Measurements from ENCODE around the gene PTPRN2. TPM values are rescaled to one million over a fixed set of nuclear protein-coding genes. Genes with fewer than 3 reads are reported as not detected.

PTPRN2 gene
- total and polyA plus RNA-seq, 2 of the 8 experiments (the other 6 are each of a cell fraction or from before 2014, with no cell fraction given): 2.6 to 4.5 TPM

DNA sequence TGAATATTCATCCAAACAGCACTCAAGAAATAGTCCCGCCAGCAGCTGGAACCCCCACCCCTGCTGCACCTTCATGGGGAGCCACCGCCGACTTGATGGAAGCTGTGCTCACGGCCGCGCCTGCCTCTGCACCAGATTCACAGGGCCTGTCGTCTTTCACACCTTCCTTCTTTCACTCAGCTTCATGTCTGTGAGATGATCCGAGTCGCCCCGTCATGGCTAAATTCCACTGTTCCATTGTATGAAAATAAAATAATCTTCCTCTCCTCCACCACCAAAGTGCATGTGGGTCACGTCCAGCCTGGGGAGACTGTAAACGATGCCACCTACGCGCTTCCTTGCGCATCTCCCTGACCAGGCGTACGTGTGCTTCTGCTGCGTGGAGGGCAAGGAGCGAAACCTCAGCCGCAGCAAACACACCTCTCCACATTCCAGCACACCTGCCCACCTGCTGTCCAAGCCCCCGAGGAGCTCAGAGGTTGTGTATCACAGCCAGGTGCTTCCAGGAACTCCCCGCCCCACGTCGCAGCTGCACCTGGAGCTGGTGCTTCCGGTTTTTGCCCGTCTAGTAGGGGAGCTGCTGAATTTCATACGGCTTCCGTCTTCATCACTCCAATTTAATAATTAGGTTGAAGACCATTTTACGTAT lies 137.0 kb downstream of the PTPRN2 start:
- Histone ChIP-seq H2BK5ac (ENCODE audit: low read depth, low read length) (peak overlapping the region; percentile 63; the same call in 1 of the 2 replicates), H2AFZ (ENCODE audit: low read length) (no peak overlapping the region), H3K18ac (ENCODE audit: extremely low read depth, low read length) (no peak overlapping the region; the same call in 1 of the 2 replicates), H3K23ac (ENCODE audit: insufficient read length) (no peak overlapping the region), H3K79me2 (ENCODE audit: control insufficient read depth in 1 of 2, insufficient read depth in 2 of 2, low read length in 2 of 2) (no peaks in the 10 kb centered on the region), H4K20me1 (replicated peaks in 1 of 2; ENCODE audit: control insufficient read depth in 1 of 2, insufficient read depth in 2 of 2, low read length in 2 of 2) (no peaks in the 10 kb centered on the region), H3K4ac (replicated peaks; ENCODE audit: insufficient read length, low read depth, low read length) (no peak overlapping the region), H2BK12ac (ENCODE audit: low read depth, low read length) (peak overlapping the region; percentile 60; the same call in 1 of the 2 replicates), H3K36me3 (ENCODE audit: control insufficient read depth in 2 of 4, insufficient read depth in 4 of 4, low read length in 3 of 4) (no peaks in the 10 kb centered on the region), H4K8ac (ENCODE audit: extremely low read depth, insufficient read depth, low read length) (peak overlapping the region; percentile 63; the same call in 1 of the 2 replicates), H2AK5ac (ENCODE audit: low read depth, low read length) (no peak overlapping the region; the same call in 1 of the 2 replicates), H4K5ac (ENCODE audit: insufficient read length, low read depth, low read length) (no peak overlapping the region), H4K91ac (replicated peaks; ENCODE audit: insufficient read length, low read length) (peak overlapping the region; percentile 10), H3K4me3 (ENCODE audit: extremely low read depth in 1 of 4, insufficient read depth in 2 of 4, low read depth in 3 of 4, low read length in 4 of 4) (no peak overlapping the region), H3K4me1 (replicated peaks in 1 of 4; ENCODE audit: control insufficient read depth in 3 of 4, insufficient read depth in 4 of 4, low read length in 3 of 4) (peaks cover 0 to 5% (median 0%) of the 10 kb centered on the region in 4 experiments; a peak in 1 of 7 replicates), H3K27me3 (replicated peaks in 1 of 4; ENCODE audit: control insufficient read depth in 3 of 4, extremely low read depth in 1 of 4, insufficient read depth in 3 of 4, low read length in 3 of 4) (no peaks in the 10 kb centered on the region), H3K27ac (ENCODE audit: low read depth, low read length) (no peak overlapping the region), H3K4me2 (ENCODE audit: insufficient read depth in 1 of 2, low read depth in 2 of 2, low read length in 2 of 2) (no peak overlapping the region), H3K56ac (replicated peaks; ENCODE audit: insufficient read length, low read depth, low read length) (no peak overlapping the region), H3K79me1 (ENCODE audit: low read depth, low read length) (no peaks in the 10 kb centered on the region), H3K9me3 (ENCODE audit: insufficient read depth in 2 of 2, low read depth in 1 of 2, low read length in 1 of 2) (peaks cover 0 to 1% of the 10 kb centered on the region in 2 experiments; a peak in 1 of 4 replicates), H2BK20ac (ENCODE audit: low read length) (no peak overlapping the region), H2BK120ac (replicated peaks; ENCODE audit: low read depth, low read length) (no peak overlapping the region), H3K14ac (ENCODE audit: insufficient read length) (no peak overlapping the region), H3K23me2 (ENCODE audit: low read depth, low read length) (no peaks in the 10 kb centered on the region), H2BK15ac (ENCODE audit: low read length) (no peak overlapping the region), H3K9ac (replicated peaks in 1 of 4; ENCODE audit: extremely low read depth in 1 of 4, low read depth in 3 of 4, low read length in 3 of 4) (no peak overlapping the region)
- ChIA-PET CTCF (ENCODE audit: partially characterized antibody) (interaction anchor here (1.1 kb wide), 1 partner anchor 44 kb away, joined by 3 read pairs; no protein-coding TSS in a partner anchor), POLR2A (ENCODE audit: partially characterized antibody) (interaction anchor here (0.9 to 1.0 kb wide), 2 partner anchors 17 to 19 kb away, joined by 3 to 4 read pairs; no protein-coding TSS in a partner anchor)
- FAIRE-seq (no peak), DNase-seq (ENCODE audit: low read depth in 1 of 2, low spot score in 2 of 2) (no peak)
- peak; percentile 72; the same call in 1 of the 2 replicates for TF ChIP-seq TCF12 (IDR thresholded peaks at IDR 0.05; ENCODE audit: low read depth, low read length)
- TF ChIP-seq TEAD4 (IDR thresholded peaks at IDR 0.05; ENCODE audit: low read depth, low read length): peak; percentile 81
- TF ChIP-seq TAF7 (optimal IDR thresholded peaks at IDR 0.05; ENCODE audit: borderline replicate concordance, low read depth, low read length): no peak
- 84% methylated on average over 29 of the region's 29 CpGs; no CpG with 5 or more reads in 1 of the 2 experiments for WGBS, 2 experiments (ENCODE audit: extremely low coverage in 1 of 2, insufficient coverage in 1 of 2, insufficient read length in 1 of 2, insufficient replicate concordance in 2 of 2, low coverage in 1 of 2, low lambda C conversion rate in 2 of 2, missing lambda C conversion rate in 1 of 2)

Measured in H1 (cell line).